Tibial nerve (tissue), 4 donors: ENCODE measurements around the gene C10orf62. TPM values are rescaled to one million over a fixed set of nuclear protein-coding genes. Genes with fewer than 3 reads are reported as not detected.

ENCODE experiments used
- DNase-seq, 2 donors: peaks; one replicate each; pipeline ENCODE4 v3.0.0-alpha.2; 2019; ENCODE audit warnings: low spot score in 2 of 2
- H3K27ac ChIP-seq, 4 donors: fragments of 200-600 bp; sonication (generic) in 3 of 4; one replicate each; pipeline ENCODE4 v1.5.1; 2017 to 2019; ENCODE audit warnings: mild to moderate bottlenecking in 1 of 4
- H3K27me3 ChIP-seq, 2 donors: fragments of 200-600 bp; sonication (generic) in 1 of 2; one replicate each; pipeline versions ENCODE4 v1.5.1 to v1.6.0; 2017 to 2019
- H3K36me3 ChIP-seq, 3 donors: fragments of 200-600 bp; sonication (generic); one replicate each; pipeline ENCODE4 v1.5.1; 2018 to 2019
- H3K4me1 ChIP-seq, 4 donors: fragments of 200-600 bp; sonication (generic) in 3 of 4; one replicate each; pipeline ENCODE4 v1.5.1; 2017 to 2019
- H3K4me3 ChIP-seq, 4 donors: fragments of 200-600 bp; sonication (generic) in 3 of 4; one replicate each; pipeline ENCODE4 v1.5.1; 2017 to 2019; ENCODE audit warnings: mild to moderate bottlenecking in 1 of 4, moderate library complexity in 1 of 4
- H3K9me3 ChIP-seq, 4 donors: fragments of 200-600 bp; sonication (generic) in 3 of 4; one replicate each; pipeline ENCODE4 v1.5.1; 2017 to 2019
- CTCF ChIP-seq, 5 experiments: fragments of 200-600 bp in 3 of 5; fragments of 450-650 bp in 2 of 5; sonication (generic) in 3 of 5; IDR thresholded peaks; one replicate each; pipeline ENCODE4 v1.5.1; 2016 to 2019; ENCODE audit warnings: antibody characterized with exemption in 5 of 5, mild to moderate bottlenecking in 3 of 5, moderate library complexity in 2 of 5
- EP300 ChIP-seq, 2 donors: sonication (generic); formaldehyde crosslinking; IDR thresholded peaks; one replicate each; pipeline ENCODE4 v1.6.1; 2017; ENCODE audit warnings: antibody characterized with exemption in 2 of 2, mild to moderate bottlenecking in 1 of 2
- POLR2A ChIP-seq, 2 donors: fragments of 450-650 bp; IDR thresholded peaks; one replicate each; pipeline ENCODE4 v1.6.1; 2017; ENCODE audit warnings: antibody characterized with exemption in 2 of 2, mild to moderate bottlenecking in 2 of 2, moderate library complexity in 2 of 2
- WGBS, 2 donors: methylation state at CpG; one replicate each; pipeline ENCODE4 v1.1.5; 2018; 5-methylcytosine and 5-hydroxymethylcytosine counted together
- total RNA-seq, 4 donors: library from RNA; depleted of rRNA; stranded (reverse); fragments of >200 nt; gene quantifications; one replicate each; pipeline ENCODE4 v1.1.0, GENCODE V29; 2016

Gene C10orf62
- total RNA-seq, 4 donors from 2014 or later: 1.1 to 1.7 (median 1.2) TPM

- Histone ChIP-seq H3K27me3 (no peaks in the 10 kb centered on the region), H3K27ac (no peak overlapping the region), H3K4me3 (no peak overlapping the region), H3K36me3 (peaks cover 0 to 41% (median 0%) of the 10 kb centered on the region in 3 donors), H3K9me3 (no peaks in the 10 kb centered on the region), H3K4me1 (peaks cover 0 to 13% (median 4%) of the 10 kb centered on the region in 4 donors)
- 47 to 72% methylated on average over 5 of the region's 5 CpGs for WGBS, 2 donors
- DNase-seq: no peak
- TF ChIP-seq EP300 (IDR thresholded peaks at IDR 0.05): no peak
- TF ChIP-seq POLR2A (IDR thresholded peaks at IDR 0.05): no peak
- TF ChIP-seq CTCF (IDR thresholded peaks at IDR 0.05): no peak
These were observed 18.6 kb upstream of the C10orf62 start for GRCh38 chr10:97570789-97571471.

- 78 to 81% methylated on average over 3 of the region's 3 CpGs for WGBS, 2 donors
- Histone ChIP-seq H3K4me3 (no peak overlapping the region), H3K27me3 (no peaks in the 10 kb centered on the region), H3K27ac (no peak overlapping the region), H3K4me1 (peaks cover 0 to 13% (median 4%) of the 10 kb centered on the region in 4 donors), H3K9me3 (no peaks in the 10 kb centered on the region), H3K36me3 (peaks cover 0 to 41% (median 0%) of the 10 kb centered on the region in 3 donors)
- TF ChIP-seq EP300 (IDR thresholded peaks at IDR 0.05): no peak
- TF ChIP-seq POLR2A (IDR thresholded peaks at IDR 0.05): no peak
- no peak for TF ChIP-seq CTCF (IDR thresholded peaks at IDR 0.05)
- DNase-seq: no peak
These were observed 17.9 kb upstream of the C10orf62 start for GRCh38 chr10:97571622-97572021.

- peaks cover 0 to 13% (median 4%) of the 10 kb centered on the region in 4 donors for H3K4me1 ChIP-seq
- no peak within 1 kb of the TSS for H3K4me3 ChIP-seq
- H3K27me3 ChIP-seq: no peaks in the 10 kb centered on the region
- H3K27ac ChIP-seq: no peak within 1 kb of the TSS
- peak; percentile 60 to 76 for DNase-seq
- peaks cover 0 to 41% (median 0%) of the 10 kb centered on the region in 3 donors for H3K36me3 ChIP-seq
- WGBS, 2 donors: 72 to 79% methylated on average over 13 to 15 of the region's 16 CpGs
- H3K9me3 ChIP-seq: no peaks in the 10 kb centered on the region
- TF ChIP-seq EP300 (IDR thresholded peaks at IDR 0.05) (peak in 1 of 2 donors; percentile 48), CTCF (IDR thresholded peaks at IDR 0.05) (peak; percentile 76 to 89 (median 83)), POLR2A (IDR thresholded peaks at IDR 0.05) (no peak)
These were observed 17.1 kb upstream of the C10orf62 start, which contains the start of gene ANKRD2 for GRCh38 chr10:97572214-97572989. Gene ANKRD2 (plus strand): TSS chr10:97572779. CDS start chr10:97572789, 10 bp downstream.

GRCh38 chr10:97573021-97573420 lies 16.5 kb upstream of the C10orf62 start:
- peaks cover 0 to 13% (median 4%) of the 10 kb centered on the region in 4 donors for H3K4me1 ChIP-seq
- DNase-seq: no peak
- H3K36me3 ChIP-seq: peaks cover 0 to 38% (median 0%) of the 10 kb centered on the region in 3 donors
- no peaks in the 10 kb centered on the region for H3K9me3 ChIP-seq
- H3K4me3 ChIP-seq: no peak overlapping the region
- H3K27ac ChIP-seq: no peak overlapping the region
- WGBS, 2 donors: 89 to 96% methylated on average over 2 of the region's 2 CpGs
- H3K27me3 ChIP-seq: no peaks in the 10 kb centered on the region
- no peak for TF ChIP-seq EP300 (IDR thresholded peaks at IDR 0.05)
- no peak for TF ChIP-seq CTCF (IDR thresholded peaks at IDR 0.05)
- TF ChIP-seq POLR2A (IDR thresholded peaks at IDR 0.05): no peak

GRCh38 chr10:97573672-97574071 lies 15.8 kb upstream of the C10orf62 start:
- H3K4me3 ChIP-seq: no peak overlapping the region
- no peaks in the 10 kb centered on the region for H3K9me3 ChIP-seq
- H3K36me3 ChIP-seq: peaks cover 0 to 31% (median 0%) of the 10 kb centered on the region in 3 donors
- H3K27me3 ChIP-seq: no peaks in the 10 kb centered on the region
- DNase-seq: no peak
- 43 to 69% methylated on average over 2 of the region's 2 CpGs for WGBS, 2 donors
- no peak overlapping the region for H3K27ac ChIP-seq
- TF ChIP-seq CTCF (IDR thresholded peaks at IDR 0.05) (no peak), EP300 (IDR thresholded peaks at IDR 0.05) (no peak), POLR2A (IDR thresholded peaks at IDR 0.05) (no peak)
- H3K4me1 ChIP-seq: peaks cover 0 to 13% (median 4%) of the 10 kb centered on the region in 4 donors
